ENCODE measurements around the gene BEGAIN. TPM values are rescaled to one million over a fixed set of nuclear protein-coding genes. Genes with fewer than 3 reads are reported as not detected.

BEGAIN gene
- total and polyA plus RNA-seq, 9 of the 15 experiments (the other 6 are each of a cell fraction or from before 2014, with no cell fraction given): 0.07 to 0.68 (median 0.55) TPM; not detected in 3

DNA sequence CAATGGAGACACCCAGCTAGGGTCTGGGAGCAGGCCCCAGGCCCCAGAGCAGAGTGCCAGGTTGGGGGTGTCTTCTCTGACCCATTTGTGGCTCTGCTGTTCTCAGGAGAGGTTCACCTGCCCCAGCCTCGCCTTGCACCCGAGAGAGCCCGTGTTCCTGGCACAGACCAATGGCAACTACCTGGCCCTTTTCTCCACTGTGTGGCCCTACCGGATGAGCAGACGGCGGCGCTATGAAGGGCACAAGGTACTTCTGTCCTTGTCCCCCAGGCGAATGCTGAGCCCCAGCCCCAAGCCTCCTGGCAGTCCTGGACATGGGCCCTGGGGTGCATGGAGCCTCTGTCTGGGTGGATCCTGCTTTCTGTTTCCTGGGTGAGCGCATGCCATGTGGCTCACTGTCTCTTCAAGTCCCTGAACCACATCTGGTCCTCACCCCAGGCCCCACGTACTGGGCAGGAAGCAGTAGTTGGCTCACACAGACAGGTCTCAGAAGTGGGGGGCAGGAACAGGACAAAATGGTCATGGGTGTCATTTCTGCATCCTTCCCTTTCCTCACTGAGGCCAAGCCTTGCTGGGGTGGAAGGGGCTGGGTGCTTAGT lies 58.2 kb downstream of the BEGAIN start (continued):
- no peak for TF ChIP-seq JUND (IDR thresholded peaks at IDR 0.05; ENCODE audit: borderline replicate concordance, low read depth, low read length)
- no peak for TF ChIP-seq JUND (tag; IDR thresholded peaks at IDR 0.05; ENCODE audit: borderline replicate concordance, low read depth, low read length)
- no peak for TF ChIP-seq L3MBTL2 (IDR thresholded peaks at IDR 0.05)
- no peak for TF ChIP-seq FOXA3 (CRISPR knock-in tag; conservative IDR thresholded peaks at IDR 0.05 in 1 of 2, IDR thresholded peaks at IDR 0.05 in 1 of 2)
- TF ChIP-seq, protein P1, sequence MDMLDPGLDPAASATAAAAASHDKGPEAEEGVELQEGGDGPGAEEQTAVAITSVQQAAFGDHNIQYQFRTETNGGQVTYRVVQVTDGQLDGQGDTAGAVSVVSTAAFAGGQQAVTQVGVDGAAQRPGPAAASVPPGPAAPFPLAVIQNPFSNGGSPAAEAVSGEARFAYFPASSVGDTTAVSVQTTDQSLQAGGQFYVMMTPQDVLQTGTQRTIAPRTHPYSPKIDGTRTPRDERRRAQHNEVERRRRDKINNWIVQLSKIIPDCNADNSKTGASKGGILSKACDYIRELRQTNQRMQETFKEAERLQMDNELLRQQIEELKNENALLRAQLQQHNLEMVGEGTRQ (CRISPR knock-in tag; IDR thresholded peaks at IDR 0.05): no peak
- TF ChIP-seq NBN (IDR thresholded peaks at IDR 0.05; ENCODE audit: low read depth): no peak
- no peak for TF ChIP-seq MEIS2 (IDR thresholded peaks at IDR 0.05; ENCODE audit: partially characterized antibody)
- TF ChIP-seq, protein P2, sequence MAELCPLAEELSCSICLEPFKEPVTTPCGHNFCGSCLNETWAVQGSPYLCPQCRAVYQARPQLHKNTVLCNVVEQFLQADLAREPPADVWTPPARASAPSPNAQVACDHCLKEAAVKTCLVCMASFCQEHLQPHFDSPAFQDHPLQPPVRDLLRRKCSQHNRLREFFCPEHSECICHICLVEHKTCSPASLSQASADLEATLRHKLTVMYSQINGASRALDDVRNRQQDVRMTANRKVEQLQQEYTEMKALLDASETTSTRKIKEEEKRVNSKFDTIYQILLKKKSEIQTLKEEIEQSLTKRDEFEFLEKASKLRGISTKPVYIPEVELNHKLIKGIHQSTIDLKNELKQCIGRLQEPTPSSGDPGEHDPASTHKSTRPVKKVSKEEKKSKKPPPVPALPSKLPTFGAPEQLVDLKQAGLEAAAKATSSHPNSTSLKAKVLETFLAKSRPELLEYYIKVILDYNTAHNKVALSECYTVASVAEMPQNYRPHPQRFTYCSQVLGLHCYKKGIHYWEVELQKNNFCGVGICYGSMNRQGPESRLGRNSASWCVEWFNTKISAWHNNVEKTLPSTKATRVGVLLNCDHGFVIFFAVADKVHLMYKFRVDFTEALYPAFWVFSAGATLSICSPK (IDR thresholded peaks at IDR 0.05; ENCODE audit: borderline replicate concordance): no peak
- TF ChIP-seq, protein P3, sequence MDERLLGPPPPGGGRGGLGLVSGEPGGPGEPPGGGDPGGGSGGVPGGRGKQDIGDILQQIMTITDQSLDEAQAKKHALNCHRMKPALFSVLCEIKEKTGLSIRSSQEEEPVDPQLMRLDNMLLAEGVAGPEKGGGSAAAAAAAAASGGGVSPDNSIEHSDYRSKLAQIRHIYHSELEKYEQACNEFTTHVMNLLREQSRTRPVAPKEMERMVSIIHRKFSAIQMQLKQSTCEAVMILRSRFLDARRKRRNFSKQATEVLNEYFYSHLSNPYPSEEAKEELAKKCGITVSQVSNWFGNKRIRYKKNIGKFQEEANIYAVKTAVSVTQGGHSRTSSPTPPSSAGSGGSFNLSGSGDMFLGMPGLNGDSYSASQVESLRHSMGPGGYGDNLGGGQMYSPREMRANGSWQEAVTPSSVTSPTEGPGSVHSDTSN (CRISPR knock-in tag; IDR thresholded peaks at IDR 0.05; ENCODE audit: low read depth): no peak
- TF ChIP-seq, protein P3 (tag; conservative IDR thresholded peaks at IDR 0.05; ENCODE audit: low read depth): no peak
- no peak for TF ChIP-seq SMARCE1 (IDR thresholded peaks at IDR 0.05)
- no peak for TF ChIP-seq PPARD (CRISPR knock-in tag; IDR thresholded peaks at IDR 0.05)

All from K562 (cell line).